ENCODE measurements around the gene MICAL1.

The MICAL1 gene

GRCh38 chr6:109453594-109454495, 1.7 kb downstream of the MICAL1 start:
- DNase-seq (ENCODE audit: low read depth), result no peak

- DNase-seq (ENCODE audit: low read depth), result no peak
These were observed 2.4 kb downstream of the MICAL1 start for GRCh38 chr6:109453156-109453555.

- DNase-seq (ENCODE audit: low read depth), result no peak
These were observed 3.4 kb downstream of the MICAL1 start for GRCh38 chr6:109452181-109452580.

- DNase-seq (ENCODE audit: low read depth), result no peak
These were observed 4.2 kb downstream of the MICAL1 start for GRCh38 chr6:109451376-109451775.

- DNase-seq (ENCODE audit: low read depth), result no peak
These were observed 4.8 kb downstream of the MICAL1 start for GRCh38 chr6:109450801-109451200.

GRCh38 chr6:109449795-109450673, 5.5 kb downstream of the MICAL1 start:
- DNase-seq (ENCODE audit: low read depth), result no peak

- no peak for DNase-seq (ENCODE audit: low read depth)
These were observed 6.3 kb downstream of the MICAL1 start for GRCh38 chr6:109449064-109449794.

GRCh38 chr6:109448615-109449014, 7.0 kb downstream of the MICAL1 start:
- no peak for DNase-seq (ENCODE audit: low read depth)

- DNase-seq (ENCODE audit: low read depth), result no peak
These were observed 7.6 kb downstream of the MICAL1 start for GRCh38 chr6:109447878-109448555.

GRCh38 chr6:109447087-109447486, 8.5 kb downstream of the MICAL1 start:
- DNase-seq (ENCODE audit: low read depth), result no peak

- no peak for DNase-seq (ENCODE audit: low read depth)
These were observed 9.0 kb downstream of the MICAL1 start for GRCh38 chr6:109446541-109446940.

- DNase-seq (ENCODE audit: low read depth), result no peak
These were observed 9.5 kb downstream of the MICAL1 start for GRCh38 chr6:109446072-109446471.

- no peak for DNase-seq (ENCODE audit: low read depth)
These were observed 10.2 kb downstream of the MICAL1 start for GRCh38 chr6:109445382-109445781.

GRCh38 chr6:109443425-109443950, 12.1 kb downstream of the MICAL1 start:
- DNase-seq (ENCODE audit: low read depth), result no peak

- no peak for DNase-seq (ENCODE audit: low read depth)
These were observed 13.1 kb downstream of the MICAL1 start for GRCh38 chr6:109442393-109442924.

- no peak for DNase-seq (ENCODE audit: low read depth)
These were observed 14.3 kb downstream of the MICAL1 start for GRCh38 chr6:109441069-109441816.

- peak; percentile 65 for DNase-seq (ENCODE audit: low read depth)
These were observed 15.1 kb downstream of the MICAL1 start, which contains the start of the genes PPIL6 and SMPD2 for GRCh38 chr6:109440331-109441068. Gene PPIL6 (minus strand): TSS chr6:109440628. CDS start chr6:109440590, 38 bp downstream. Gene SMPD2 (plus strand): TSS chr6:109440724. CDS start chr6:109441122, 398 bp downstream.

- DNase-seq (ENCODE audit: low read depth), result no peak
These were observed 19.5 kb downstream of the MICAL1 start for GRCh38 chr6:109436041-109436440.

- no peak for DNase-seq (ENCODE audit: low read depth)
These were observed 21.1 kb downstream of the MICAL1 start for GRCh38 chr6:109434456-109434855.
